Erythroblast (primary cell): ENCODE measurements around the gene URB2.

ENCODE experiments used
- DNase-seq, 2 experiments: peaks; one replicate each; lab custom pipeline; 2025; lab: John Stamatoyannopoulos, UW
- GATA1 ChIP-seq: IDR thresholded peaks from 2 replicates; pipeline ENCODE4 v1.6.1; 2011; ENCODE audit warnings: low read depth, mild to moderate bottlenecking, control low read depth, low read length, moderate library complexity
- POLR2A ChIP-seq: IDR thresholded peaks from 2 replicates; pipeline ENCODE4 v1.6.1; 2011; ENCODE audit warnings: mild to moderate bottlenecking, low read length

Gene URB2

DNA sequence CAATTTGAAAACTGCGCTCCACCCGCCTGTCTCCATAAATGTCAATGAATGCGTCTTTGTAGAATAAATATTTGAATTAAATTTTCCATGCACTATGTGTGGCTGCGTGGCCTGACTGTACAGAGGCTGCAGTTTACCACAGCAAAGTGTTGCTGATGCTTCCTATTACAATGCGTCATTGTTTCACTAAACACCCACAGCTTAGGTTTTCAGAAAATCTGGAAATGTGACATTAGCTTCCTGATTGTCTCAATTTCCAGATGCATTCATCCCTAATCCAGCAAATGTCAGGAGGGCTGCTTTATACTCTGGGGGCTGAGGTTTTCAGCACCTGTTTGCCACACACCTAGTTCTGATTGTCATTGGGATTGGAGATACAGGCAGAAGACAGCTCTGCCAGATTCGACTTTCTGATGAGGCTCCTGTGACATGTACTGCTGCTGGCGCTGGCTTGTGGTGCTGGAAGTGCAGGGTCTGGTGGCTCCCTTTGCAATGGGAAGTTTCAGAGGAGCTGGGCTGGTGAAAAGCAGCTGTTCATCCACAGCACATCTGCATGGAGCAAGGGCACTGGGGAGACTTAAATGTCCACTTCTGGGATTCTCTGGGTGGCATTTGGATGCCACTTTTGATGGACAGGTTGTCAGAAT, 40.0 kb downstream of the URB2 start:
- TF ChIP-seq GATA1 (no peak), POLR2A (no peak)
- no peak for DNase-seq

DNA sequence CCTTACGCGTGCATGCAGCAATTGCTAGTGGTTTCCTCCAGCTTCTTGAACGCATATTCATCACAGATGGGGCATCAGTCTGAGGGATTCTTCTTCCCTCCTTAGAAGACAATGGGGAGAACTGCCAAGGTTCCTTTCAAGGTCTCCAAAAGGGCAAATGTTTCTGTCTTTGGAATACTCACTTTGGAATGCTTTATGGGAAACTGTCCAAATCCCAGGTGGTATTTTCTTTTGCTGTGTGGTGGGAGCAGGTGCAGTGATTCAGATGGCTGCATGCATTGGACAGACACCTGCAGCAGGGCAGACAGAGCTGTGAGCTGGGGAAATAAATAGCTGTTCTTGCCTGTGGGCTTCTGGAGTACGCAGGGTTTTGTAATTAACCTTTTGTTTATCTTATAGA, 40.5 kb downstream of the URB2 start:
- DNase-seq, result no peak
- no peak for TF ChIP-seq GATA1
- TF ChIP-seq POLR2A, result no peak

DNA sequence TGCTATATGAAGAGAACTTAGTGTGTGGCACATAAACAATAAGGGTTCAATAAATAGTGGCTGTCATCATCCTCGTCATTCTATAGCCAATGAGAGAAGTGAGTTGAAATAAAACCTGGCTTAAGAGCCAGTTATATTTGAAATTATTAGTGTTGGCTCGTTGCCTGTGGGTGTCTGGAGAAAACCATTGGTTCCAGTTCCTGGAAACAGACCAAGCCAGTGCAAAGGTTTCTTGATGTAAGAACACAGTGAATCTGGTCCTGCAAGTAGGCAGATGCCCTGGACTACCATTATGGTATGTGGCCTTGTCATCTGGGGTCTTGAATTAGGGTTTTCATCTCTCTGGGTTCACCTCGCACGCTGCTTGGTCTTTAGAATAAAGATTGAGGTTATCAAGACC, 43.3 kb downstream of the URB2 start:
- TF ChIP-seq POLR2A (no peak), GATA1 (no peak)
- no peak for DNase-seq

- TF ChIP-seq POLR2A, result no peak
- TF ChIP-seq GATA1, result no peak
- DNase-seq, result no peak
Observed at GRCh38 chr1:229671310-229671709, 45.3 kb downstream of the URB2 start.

DNA sequence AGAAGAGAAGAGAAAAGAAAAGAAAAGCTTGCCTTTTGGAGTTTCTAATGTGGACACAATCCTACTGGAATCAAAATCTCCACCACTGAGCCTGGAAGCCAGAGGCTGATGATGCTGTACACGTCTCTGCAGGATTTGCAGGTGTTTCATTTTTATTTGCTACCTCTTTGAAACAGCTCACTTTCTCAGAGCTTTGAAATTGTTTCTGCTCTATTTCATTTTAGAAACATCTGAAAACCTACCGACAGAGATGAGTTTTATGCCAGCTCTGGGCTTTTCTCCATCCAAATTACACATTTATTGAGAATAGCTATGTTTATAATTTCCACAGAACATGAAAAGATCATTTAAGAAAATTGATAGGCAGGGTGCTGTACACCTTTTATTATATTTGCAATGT, 46.2 kb downstream of the URB2 start:
- no peak for TF ChIP-seq POLR2A
- no peak for TF ChIP-seq GATA1
- DNase-seq, result no peak

DNA sequence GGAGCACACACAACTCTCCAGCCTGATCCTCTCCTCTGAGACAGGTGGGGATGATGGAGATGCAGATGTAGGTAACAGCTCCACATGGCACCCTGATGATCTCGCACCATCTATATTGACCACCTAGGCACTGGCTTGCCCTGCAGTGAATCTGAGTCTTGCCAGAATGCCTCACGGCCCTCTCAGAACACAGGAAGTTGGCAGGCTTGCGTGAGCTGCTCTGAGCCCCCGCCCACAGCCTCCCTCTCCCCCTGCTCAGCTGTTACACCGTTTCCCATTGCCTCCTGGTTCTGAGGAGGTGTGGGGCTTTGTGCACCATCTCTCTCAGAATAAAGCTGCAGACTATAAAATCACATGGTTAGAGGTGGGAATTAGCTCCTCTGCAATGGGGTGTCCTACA, 48.0 kb downstream of the URB2 start:
- DNase-seq, result no peak
- TF ChIP-seq POLR2A (no peak), GATA1 (no peak)

- TF ChIP-seq POLR2A (no peak), GATA1 (no peak)
- no peak for DNase-seq
Observed at GRCh38 chr1:229675396-229675795, 49.3 kb downstream of the URB2 start.

- TF ChIP-seq POLR2A (no peak), GATA1 (no peak)
- DNase-seq, result no peak
Observed at GRCh38 chr1:229685149-229685548, 59.1 kb downstream of the URB2 start.

- TF ChIP-seq GATA1 (no peak), POLR2A (no peak)
- DNase-seq, result no peak
Observed at GRCh38 chr1:229689273-229689672, 63.2 kb downstream of the URB2 start.

DNA sequence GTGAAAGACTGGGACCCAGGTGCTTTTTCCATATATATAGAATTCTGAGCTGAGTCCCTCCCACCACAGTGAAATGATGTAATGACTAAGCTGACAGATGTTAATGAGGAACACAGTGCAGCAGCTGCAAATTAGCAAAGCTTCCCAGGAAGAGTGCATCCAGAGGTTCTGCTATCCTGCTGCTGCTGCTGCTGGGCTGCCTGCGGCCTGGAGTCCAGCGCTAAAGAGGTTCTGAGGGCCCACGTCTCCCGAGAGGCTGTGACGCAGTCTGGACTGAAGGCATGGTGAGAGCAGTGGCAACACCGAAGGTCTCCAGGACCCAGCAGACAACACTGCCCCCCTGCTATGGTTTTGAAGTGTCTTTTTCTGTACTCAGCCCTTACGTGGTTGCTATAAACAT, 63.9 kb downstream of the URB2 start:
- TF ChIP-seq GATA1 (no peak), POLR2A (no peak)
- DNase-seq, result no peak

DNA sequence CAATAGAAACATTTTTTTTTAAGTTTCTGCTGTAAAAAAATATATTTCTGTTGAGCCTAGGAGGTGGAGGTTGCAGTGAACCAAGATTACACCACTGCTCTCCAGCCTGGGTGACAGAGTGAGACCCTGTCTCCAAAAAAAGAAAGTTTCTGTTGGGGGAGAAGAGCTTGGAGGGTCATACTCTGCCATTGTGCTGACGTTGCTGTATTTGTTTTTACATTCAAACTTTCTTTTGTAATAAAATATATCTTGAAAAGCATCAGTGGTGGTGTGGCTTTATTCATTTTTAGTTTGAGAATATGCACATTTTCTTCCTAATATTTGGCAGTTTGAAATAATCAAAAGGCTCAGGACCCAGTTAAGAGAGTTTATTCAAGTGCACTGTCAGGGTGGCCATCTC, 64.6 kb downstream of the URB2 start:
- TF ChIP-seq GATA1 (no peak), POLR2A (no peak)
- no peak for DNase-seq

- TF ChIP-seq POLR2A (no peak), GATA1 (no peak)
- no peak for DNase-seq
Observed at GRCh38 chr1:229691362-229691761, 65.3 kb downstream of the URB2 start.

DNA sequence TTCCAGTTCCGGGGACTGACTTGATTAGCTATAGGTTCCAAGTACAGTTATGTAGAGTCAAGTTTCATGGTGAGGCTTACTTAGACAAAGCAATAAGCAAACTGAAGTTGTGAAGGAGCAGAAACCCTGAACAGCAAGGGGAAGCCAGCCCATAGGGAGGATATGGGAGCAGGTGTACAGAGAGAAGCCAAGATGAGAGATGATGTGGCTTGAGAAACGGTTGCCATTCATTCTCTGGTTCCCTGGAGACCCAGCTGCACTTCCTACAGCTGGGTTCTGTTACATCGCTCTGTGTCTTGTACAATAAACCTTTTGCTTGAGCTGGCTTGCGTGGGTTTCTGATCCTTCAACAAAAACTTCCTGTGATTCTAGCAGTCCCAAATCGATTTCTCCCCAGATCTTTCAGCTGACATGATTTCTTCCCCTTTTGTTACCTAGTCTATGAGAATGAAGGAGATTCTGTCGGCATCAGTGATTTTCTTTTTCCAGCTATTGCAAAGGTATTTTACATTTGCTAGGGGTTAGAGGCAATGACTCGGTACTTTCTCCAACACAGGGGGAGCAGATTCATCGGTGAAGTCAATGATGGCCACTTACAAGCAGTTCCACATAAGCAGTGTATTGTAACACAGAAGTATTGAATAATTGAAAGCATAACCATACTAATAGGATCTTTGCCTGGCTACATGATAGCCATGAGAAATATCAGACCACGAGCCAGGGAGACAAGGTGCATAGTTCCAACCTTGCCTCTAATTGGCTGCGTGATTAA, 67.3 kb downstream of the URB2 start:
- TF ChIP-seq POLR2A (no peak), GATA1 (no peak)
- no peak for DNase-seq

DNA sequence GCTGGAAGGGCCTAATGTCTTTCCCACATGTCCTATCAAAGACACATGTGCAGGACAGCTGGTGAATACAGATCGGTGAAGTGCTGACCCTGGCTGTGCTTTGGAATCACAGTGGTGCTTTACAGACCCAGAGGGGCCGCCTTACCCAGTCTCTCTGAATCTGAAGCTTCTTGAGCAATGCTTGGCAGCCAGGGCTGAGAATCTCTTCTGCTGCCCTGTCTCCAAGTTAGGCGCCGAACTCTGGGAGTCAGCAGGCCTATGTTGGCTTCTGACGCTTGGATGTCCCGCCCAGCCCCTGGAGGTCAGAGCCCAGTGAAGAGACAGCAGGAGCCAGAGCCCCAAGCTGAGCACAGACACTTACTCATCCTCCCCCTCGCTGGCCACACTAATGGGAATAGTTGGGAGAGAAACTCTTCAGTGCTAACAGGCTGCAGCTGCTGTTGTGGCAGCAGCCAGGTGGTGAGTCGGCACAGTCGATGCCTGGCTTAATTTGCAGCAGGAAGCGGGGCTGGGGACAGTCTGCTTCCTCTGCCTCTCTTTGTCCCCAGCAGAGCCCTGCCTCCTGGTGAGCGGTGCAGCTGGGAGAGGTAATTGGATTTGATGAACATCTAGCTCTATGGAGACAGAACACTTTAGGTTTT, 68.1 kb downstream of the URB2 start:
- TF ChIP-seq POLR2A (no peak), GATA1 (no peak)
- DNase-seq, result no peak

DNA sequence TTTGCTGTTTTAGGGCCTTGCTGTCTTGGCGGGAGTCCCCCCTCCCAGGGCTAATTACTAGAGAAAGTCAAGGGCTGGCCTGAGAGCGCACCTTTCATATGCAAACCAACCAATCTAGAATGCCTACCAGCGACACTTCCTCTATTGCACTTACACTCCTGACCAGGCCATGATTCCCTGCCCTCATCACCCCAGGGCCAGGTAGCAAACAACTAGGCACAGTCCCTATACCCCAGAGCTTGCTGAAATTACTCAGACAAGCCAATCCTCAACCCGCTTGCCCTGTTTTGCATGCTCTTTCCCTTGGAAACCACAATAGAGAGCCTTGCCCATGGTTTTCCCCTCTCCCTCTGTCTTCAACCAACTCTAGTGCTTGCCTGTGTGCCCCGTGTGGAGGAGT, 70.3 kb downstream of the URB2 start:
- TF ChIP-seq POLR2A, result no peak
- TF ChIP-seq GATA1, result no peak
- DNase-seq, result no peak
